ENCODE measurements around the gene PBX1.

DNA sequence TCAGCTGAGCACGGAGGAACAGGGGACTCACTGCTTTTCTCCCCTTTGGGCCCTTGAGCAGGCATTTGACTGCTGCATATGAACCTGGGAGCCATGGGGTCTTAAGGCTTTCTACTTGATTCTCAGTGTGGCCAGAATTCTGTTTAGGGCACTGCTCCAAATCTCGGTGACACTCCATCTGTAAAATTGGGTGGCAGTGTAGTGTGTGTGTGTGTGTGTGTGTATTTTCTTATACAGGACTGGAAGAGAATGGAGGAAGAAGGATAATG, 162.2 kb downstream of the PBX1 start:
- TF ChIP-seq, protein P1, sequence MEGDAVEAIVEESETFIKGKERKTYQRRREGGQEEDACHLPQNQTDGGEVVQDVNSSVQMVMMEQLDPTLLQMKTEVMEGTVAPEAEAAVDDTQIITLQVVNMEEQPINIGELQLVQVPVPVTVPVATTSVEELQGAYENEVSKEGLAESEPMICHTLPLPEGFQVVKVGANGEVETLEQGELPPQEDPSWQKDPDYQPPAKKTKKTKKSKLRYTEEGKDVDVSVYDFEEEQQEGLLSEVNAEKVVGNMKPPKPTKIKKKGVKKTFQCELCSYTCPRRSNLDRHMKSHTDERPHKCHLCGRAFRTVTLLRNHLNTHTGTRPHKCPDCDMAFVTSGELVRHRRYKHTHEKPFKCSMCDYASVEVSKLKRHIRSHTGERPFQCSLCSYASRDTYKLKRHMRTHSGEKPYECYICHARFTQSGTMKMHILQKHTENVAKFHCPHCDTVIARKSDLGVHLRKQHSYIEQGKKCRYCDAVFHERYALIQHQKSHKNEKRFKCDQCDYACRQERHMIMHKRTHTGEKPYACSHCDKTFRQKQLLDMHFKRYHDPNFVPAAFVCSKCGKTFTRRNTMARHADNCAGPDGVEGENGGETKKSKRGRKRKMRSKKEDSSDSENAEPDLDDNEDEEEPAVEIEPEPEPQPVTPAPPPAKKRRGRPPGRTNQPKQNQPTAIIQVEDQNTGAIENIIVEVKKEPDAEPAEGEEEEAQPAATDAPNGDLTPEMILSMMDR (IDR thresholded peaks at IDR 0.05; ENCODE audit: borderline replicate concordance, extremely low read depth, low read length, poor library complexity, severe bottlenecking): no peak
- no peak for TF ChIP-seq EZH2 (IDR thresholded peaks at IDR 0.05; ENCODE audit: borderline replicate concordance, low read depth, low read length, severe bottlenecking)

Data from DND-41 (cell line).